CD14-positive monocyte (primary cell): ENCODE results near the gene PPFIBP1. TPM values are rescaled to one million over a fixed set of nuclear protein-coding genes. Genes with fewer than 3 reads are reported as not detected.

Source experiments
- DNase-seq, 3 donors: peaks; one replicate each; pipeline ENCODE4 v3.0.0-alpha.2; 2011 to 2022
- H2AFZ ChIP-seq: 2 replicates; pipeline ENCODE4 v1.6.0; 2012; ENCODE audit warnings: mild to moderate bottlenecking, low read depth, low read length, inconsistent platforms; ENCODE audit not compliant: insufficient read depth, poor library complexity, severe bottlenecking
- H3K27ac ChIP-seq, 2 donors: 1 replicate in 1 of 2; 2 replicates in 1 of 2; pipeline ENCODE4 v1.5.1; 2012 to 2013; ENCODE audit warnings: low read length in 2 of 2, control low read depth in 1 of 2, inconsistent platforms in 1 of 2, low read depth in 1 of 2, mild to moderate bottlenecking in 1 of 2
- H3K27me3 ChIP-seq, 2 donors: one replicate each; pipeline versions ENCODE4 v1.6.0 to v1.6.1; 2011 to 2013; ENCODE audit warnings: low read length in 2 of 2; ENCODE audit not compliant: control insufficient read depth in 2 of 2, insufficient read depth in 2 of 2
- H3K36me3 ChIP-seq, 2 donors: replicated peaks in 1 of 2; 1 replicate in 1 of 2; 2 replicates in 1 of 2; pipeline versions ENCODE4 v1.5.1 to v1.6.1; 2012 to 2013; ENCODE audit warnings: low read length in 2 of 2, control low read depth in 1 of 2, inconsistent platforms in 1 of 2, mild to moderate bottlenecking in 1 of 2; ENCODE audit not compliant: insufficient read depth in 2 of 2, control insufficient read depth in 1 of 2
- H3K4me1 ChIP-seq, 2 donors: 1 replicate in 1 of 2; 2 replicates in 1 of 2; pipeline versions ENCODE4 v1.5.1 to v1.6.1; 2012 to 2013; ENCODE audit warnings: low read length in 2 of 2, control low read depth in 1 of 2, inconsistent platforms in 1 of 2, mild to moderate bottlenecking in 1 of 2, moderate library complexity in 1 of 2; ENCODE audit not compliant: insufficient read depth in 2 of 2, control insufficient read depth in 1 of 2
- H3K4me2 ChIP-seq: replicated peaks from 2 replicates; pipeline ENCODE3; 2012; ENCODE audit warnings: low read length, moderate library complexity, mild to moderate bottlenecking; ENCODE audit not compliant: poor library complexity, severe bottlenecking; ENCODE audit errors: extremely low read depth
- H3K4me3 ChIP-seq, 3 experiments: fragments of 200-600 bp in 1 of 3; sonication (generic) in 1 of 3; replicated peaks in 1 of 3; 1 replicate in 2 of 3; 2 replicates in 1 of 3; pipeline ENCODE4 v1.5.1; 2011 to 2013; ENCODE audit warnings: low read length in 3 of 3, mild to moderate bottlenecking in 3 of 3, control low read depth in 2 of 3, low read depth in 2 of 3, inconsistent platforms in 1 of 3, moderate library complexity in 1 of 3
- H3K79me2 ChIP-seq: 2 replicates; pipeline ENCODE4 v1.6.0; 2012; ENCODE audit warnings: mild to moderate bottlenecking, control low read depth, inconsistent platforms, low read length, moderate library complexity; ENCODE audit not compliant: insufficient read depth
- H3K9ac ChIP-seq: 2 replicates; pipeline ENCODE4 v1.6.0; 2017; ENCODE audit warnings: low read length, mild to moderate bottlenecking; ENCODE audit not compliant: insufficient read depth, poor library complexity, severe bottlenecking
- H3K9me3 ChIP-seq, 2 donors: replicated peaks in 1 of 2; 1 replicate in 1 of 2; 2 replicates in 1 of 2; pipeline versions ENCODE4 v1.5.1 to v1.6.1; 2012 to 2013; ENCODE audit warnings: low read length in 2 of 2, control low read depth in 1 of 2; ENCODE audit not compliant: control insufficient read depth in 1 of 2, insufficient read depth in 1 of 2
- H4K20me1 ChIP-seq: 2 replicates; pipeline ENCODE4 v1.6.0; 2012; ENCODE audit warnings: mild to moderate bottlenecking, low read length, control low read depth, moderate library complexity; ENCODE audit not compliant: insufficient read depth
- H3K27ac Mint-ChIP-seq, 7 donors: one replicate each; pipeline ENCODE4 v1.8.0; 2020; ENCODE audit warnings: mild to moderate bottlenecking in 7 of 7, mixed read lengths in 7 of 7, moderate library complexity in 6 of 7, inconsistent platforms in 2 of 7
- H3K27me3 Mint-ChIP-seq, 3 donors: one replicate each; pipeline ENCODE4 v1.8.0; 2021 to 2022; ENCODE audit warnings: low read depth in 3 of 3, mild to moderate bottlenecking in 3 of 3, mixed read lengths in 3 of 3, moderate library complexity in 3 of 3, inconsistent platforms in 1 of 3
- H3K36me3 Mint-ChIP-seq, 2 donors: one replicate each; pipeline ENCODE4 v1.8.0; 2020; ENCODE audit warnings: mixed read lengths in 2 of 2, inconsistent platforms in 1 of 2, mild to moderate bottlenecking in 1 of 2
- H3K4me1 Mint-ChIP-seq: one replicate; pipeline ENCODE4 v1.8.0; 2020; ENCODE audit warnings: mild to moderate bottlenecking, mixed read lengths
- H3K4me3 Mint-ChIP-seq, 2 donors: one replicate each; pipeline ENCODE4 v1.8.0; 2020; ENCODE audit warnings: mild to moderate bottlenecking in 2 of 2, mixed read lengths in 2 of 2, moderate library complexity in 1 of 2
- H3K9me3 Mint-ChIP-seq, 7 donors: one replicate each; pipeline ENCODE4 v1.8.0; 2020 to 2022; ENCODE audit warnings: mixed read lengths in 7 of 7, mild to moderate bottlenecking in 6 of 7, moderate library complexity in 6 of 7, inconsistent platforms in 2 of 7
- CTCF ChIP-seq: fragments of 200-600 bp; IDR thresholded peaks from one replicate; pipeline ENCODE4 v1.8.0; 2022; ENCODE audit warnings: antibody characterized with exemption, mild to moderate bottlenecking
- WGBS: methylation state at CpG from one replicate; pipeline ENCODE4 v1.1.5; 2013; ENCODE audit warnings: missing lambda C conversion rate; ENCODE audit not compliant: insufficient coverage; 5-methylcytosine and 5-hydroxymethylcytosine counted together
- intact Hi-C, 2 donors: fragments of 100-400 bp; cut with micrococcal nuclease; formaldehyde crosslinking; loops; one replicate each; pipeline versions ENCODE4 v1.15.0 to v1.15.1; 2023
- polyA plus RNA-seq, 3 donors: library from polyadenylated mRNA; depleted of rRNA in 1 of 3; unstranded in 2 of 3; stranded (reverse) in 1 of 3; fragments of 300-500 nt in 2 of 3; fragments of >200 nt in 1 of 3; fragmentation: Illumina TruSeq in 2 of 3; gene quantifications; 1 replicate in 2 of 3; 2 replicates in 1 of 3; pipeline ENCODE4 v1.2.3, GENCODE V29; 2012 to 2021

The PPFIBP1 gene
- polyA plus RNA-seq, 3 donors: 0.25 to 0.79 (median 0.53) TPM

- intact Hi-C loops: no loop called here
- Histone ChIP-seq H3K9ac (no peak overlapping the region), H2AFZ (no peak overlapping the region), H3K27me3 (no peaks in the 10 kb centered on the region), H3K9me3 (no peaks in the 10 kb centered on the region), H3K4me1 (no peaks in the 10 kb centered on the region), H3K4me2 (no peak overlapping the region), H3K4me3 (no peak overlapping the region), H3K27ac (no peak overlapping the region), H3K36me3 (no peaks in the 10 kb centered on the region), H4K20me1 (no peaks in the 10 kb centered on the region), H3K79me2 (no peaks in the 10 kb centered on the region)
- DNase-seq: no peak
- no peak overlapping the region for H3K27ac Mint-ChIP-seq
- 100% methylated on average over 3 of the region's 6 CpGs for WGBS
- no peak overlapping the region for H3K4me3 Mint-ChIP-seq
- no peaks in the 10 kb centered on the region for H3K4me1 Mint-ChIP-seq
- peaks cover 0 to 6% (median 1%) of the 10 kb centered on the region in 7 donors for H3K9me3 Mint-ChIP-seq
- no peaks in the 10 kb centered on the region for H3K36me3 Mint-ChIP-seq
- peaks cover 0 to 2% (median 0%) of the 10 kb centered on the region in 3 donors for H3K27me3 Mint-ChIP-seq
- no peak for TF ChIP-seq CTCF
These were observed 12.8 kb upstream of the PPFIBP1 start for GRCh38 chr12:27511031-27511722.

GRCh38 chr12:27511723-27512045 lies 12.3 kb upstream of the PPFIBP1 start:
- intact Hi-C loops: no loop called here
- Histone ChIP-seq H3K4me1 (no peaks in the 10 kb centered on the region), H3K4me3 (no peak overlapping the region), H3K79me2 (no peaks in the 10 kb centered on the region), H3K27ac (no peak overlapping the region), H3K4me2 (no peak overlapping the region), H3K9me3 (no peaks in the 10 kb centered on the region), H3K9ac (no peak overlapping the region), H4K20me1 (no peaks in the 10 kb centered on the region), H3K27me3 (no peaks in the 10 kb centered on the region), H2AFZ (no peak overlapping the region), H3K36me3 (no peaks in the 10 kb centered on the region)
- Mint-ChIP-seq H3K9me3 (peaks cover 0 to 2% (median 0%) of the 10 kb centered on the region in 7 donors), H3K27ac (no peak overlapping the region), H3K27me3 (peaks cover 0 to 2% (median 0%) of the 10 kb centered on the region in 3 donors), H3K36me3 (no peaks in the 10 kb centered on the region), H3K4me3 (no peak overlapping the region), H3K4me1 (no peaks in the 10 kb centered on the region)
- no CpG with 5 or more reads among the region's 3 CpGs for WGBS
- no peak for TF ChIP-seq CTCF
- DNase-seq: no peak
